ENCODE data around the gene SLC30A3.

- no peak for TF ChIP-seq REST (IDR thresholded peaks at IDR 0.05; ENCODE audit: insufficient read depth in 1 of 2, low read depth in 2 of 2, low read length in 2 of 2)
- no peak for TF ChIP-seq TAF1 (IDR thresholded peaks at IDR 0.05; ENCODE audit: borderline replicate concordance, insufficient read depth, low read length)
Observed at GRCh38 chr2:27306573-27307286, 43.9 kb upstream of the SLC30A3 start.

Data from PFSK-1 (cell line).